Loucy (cell line): ENCODE measurements around the gene HMGCS1.

Experiments used
- H2AFZ ChIP-seq: fragments of 200-600 bp; sonication (generic); 2 replicates; pipeline ENCODE4 v1.6.0; 2016; ENCODE audit warnings: antibody characterized with exemption, mild to moderate bottlenecking, low read length, moderate library complexity
- H3F3A ChIP-seq: fragments of 200-600 bp; 2 replicates; pipeline ENCODE4 v1.6.0; 2016; ENCODE audit warnings: antibody characterized with exemption, low read depth, mild to moderate bottlenecking
- H3K27me3 ChIP-seq: fragments of 200-600 bp; sonication (generic); 2 replicates; pipeline ENCODE4 v1.6.1; 2014; ENCODE audit warnings: low read length, mild to moderate bottlenecking; ENCODE audit not compliant: insufficient read depth, poor library complexity, severe bottlenecking
- H3K36me3 ChIP-seq: fragments of 200-600 bp; sonication (generic); 2 replicates; pipeline ENCODE4 v1.6.1; 2016; ENCODE audit warnings: low read length; ENCODE audit not compliant: insufficient read depth
- H3K4me1 ChIP-seq: fragments of 200-600 bp; sonication (generic); 2 replicates; pipeline ENCODE4 v1.5.1; 2014; ENCODE audit warnings: low read length, mild to moderate bottlenecking; ENCODE audit not compliant: insufficient read depth, poor library complexity, severe bottlenecking
- H3K4me2 ChIP-seq: fragments of 200-600 bp; sonication (generic); 2 replicates; pipeline ENCODE4 v1.6.0; 2014; ENCODE audit warnings: antibody characterized with exemption, low read length, low read depth, mild to moderate bottlenecking; ENCODE audit not compliant: poor library complexity, severe bottlenecking
- H3K4me3 ChIP-seq: fragments of 200-600 bp; sonication (generic); 2 replicates; pipeline ENCODE4 v1.5.1; 2014; ENCODE audit warnings: low read length, mild to moderate bottlenecking, mixed read lengths; ENCODE audit not compliant: poor library complexity, severe bottlenecking
- H3K79me2 ChIP-seq: fragments of 200-600 bp; sonication (generic); 2 replicates; pipeline ENCODE4 v1.6.1; 2014; ENCODE audit warnings: low read length; ENCODE audit not compliant: insufficient read depth
- H3K9ac ChIP-seq: fragments of 200-600 bp; sonication (generic); 2 replicates; pipeline ENCODE4 v1.6.0; 2014; ENCODE audit warnings: mild to moderate bottlenecking, low read depth, low read length, moderate library complexity; ENCODE audit not compliant: poor library complexity, severe bottlenecking
- H3K9me2 ChIP-seq: fragments of 200-600 bp; sonication (generic); replicated peaks from 2 replicates; pipeline ENCODE4 v1.6.1; 2016; ENCODE audit warnings: low read depth, low read length, mixed read lengths
- H3K9me3 ChIP-seq: fragments of 200-600 bp; sonication (generic); 2 replicates; pipeline ENCODE4 v1.6.1; 2014; ENCODE audit warnings: mild to moderate bottlenecking, antibody characterized with exemption, low read length, low read depth; ENCODE audit not compliant: insufficient read depth
- H4K20me1 ChIP-seq: fragments of 200-600 bp; sonication (generic); 2 replicates; pipeline ENCODE4 v1.6.0; 2014; ENCODE audit warnings: antibody characterized with exemption, low read length, mild to moderate bottlenecking; ENCODE audit not compliant: insufficient read depth, poor library complexity, severe bottlenecking
- CTCF ChIP-seq: fragments of 200-600 bp; sonication (generic); conservative IDR thresholded peaks from 2 replicates; pipeline ENCODE4 v1.5.1; 2014; ENCODE audit warnings: mild to moderate bottlenecking, antibody characterized with exemption, low read length
- EZH2phosphoT487 ChIP-seq: fragments of 200-600 bp; IDR thresholded peaks from 2 replicates; pipeline ENCODE4 v1.6.1; 2018; ENCODE audit warnings: antibody characterized with exemption, mild to moderate bottlenecking, moderate library complexity, borderline replicate concordance

The HMGCS1 gene

GRCh38 chr5:43294226-43294625 is 19.0 kb downstream of the HMGCS1 start:
- Histone ChIP-seq H2AFZ (no peak overlapping the region), H3F3A (peaks cover 7% of the 10 kb centered on the region; the same call in 1 of the 2 replicates), H3K9me2 (no peaks in the 10 kb centered on the region), H3K9me3 (no peaks in the 10 kb centered on the region), H3K9ac (no peak overlapping the region), H3K4me3 (no peak overlapping the region), H3K36me3 (peaks cover 98% of the 10 kb centered on the region), H4K20me1 (peaks cover 89% of the 10 kb centered on the region), H3K79me2 (peaks cover 67% of the 10 kb centered on the region), H3K4me2 (no peak overlapping the region), H3K4me1 (peaks cover 17% of the 10 kb centered on the region), H3K27me3 (no peaks in the 10 kb centered on the region)
- no peak for TF ChIP-seq CTCF
- no peak for TF ChIP-seq EZH2phosphoT487

GRCh38 chr5:43290726-43291125 is 22.5 kb downstream of the HMGCS1 start:
- H3K36me3 ChIP-seq: peaks cover 92% of the 10 kb centered on the region
- H3K9me3 ChIP-seq: no peaks in the 10 kb centered on the region
- TF ChIP-seq CTCF (no peak), EZH2phosphoT487 (no peak)
- no peak overlapping the region for H3K4me3 ChIP-seq
- no peaks in the 10 kb centered on the region for H3K27me3 ChIP-seq
- peaks cover 58% of the 10 kb centered on the region for H4K20me1 ChIP-seq
- H3K9ac ChIP-seq: no peak overlapping the region
- peaks cover 14% of the 10 kb centered on the region; the same call in 1 of the 2 replicates for H3F3A ChIP-seq
- H2AFZ ChIP-seq: no peak overlapping the region
- no peaks in the 10 kb centered on the region for H3K4me1 ChIP-seq
- H3K79me2 ChIP-seq: peaks cover 32% of the 10 kb centered on the region
- H3K4me2 ChIP-seq: no peak overlapping the region
- no peaks in the 10 kb centered on the region for H3K9me2 ChIP-seq

DNA sequence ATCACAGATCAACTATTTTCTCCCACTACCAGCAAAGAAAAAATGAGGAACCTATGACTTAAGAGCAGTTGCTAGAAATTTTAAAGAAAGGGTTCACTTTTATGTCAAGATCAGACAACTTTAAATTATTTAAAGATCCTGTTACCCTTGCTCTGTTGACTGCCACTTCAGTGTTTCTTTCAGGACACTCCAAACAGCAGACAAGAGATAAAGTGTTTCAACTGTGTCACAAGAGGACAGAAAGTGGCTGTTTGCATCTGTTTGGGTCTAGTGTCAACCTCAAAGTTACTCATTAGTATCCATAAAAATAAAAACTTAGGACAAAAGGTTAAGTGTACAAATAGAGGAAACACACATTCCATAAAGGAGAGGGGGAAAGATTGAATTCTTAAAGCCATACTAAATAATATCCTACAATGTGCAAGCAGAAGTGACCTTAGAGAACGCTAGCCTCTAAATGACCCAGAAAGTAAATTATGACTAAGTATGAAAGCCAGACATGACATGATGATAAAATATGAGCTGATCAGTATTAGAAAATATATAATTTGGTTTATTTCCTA is 24.9 kb downstream of the HMGCS1 start:
- no peaks in the 10 kb centered on the region for H3K4me1 ChIP-seq
- H3K27me3 ChIP-seq: no peaks in the 10 kb centered on the region
- no peak overlapping the region for H3K4me3 ChIP-seq
- peaks cover 12% of the 10 kb centered on the region; the same call in 1 of the 2 replicates for H3F3A ChIP-seq
- no peak overlapping the region for H2AFZ ChIP-seq
- peaks cover 34% of the 10 kb centered on the region for H4K20me1 ChIP-seq
- H3K9ac ChIP-seq: no peak overlapping the region
- H3K79me2 ChIP-seq: peaks cover 11% of the 10 kb centered on the region; the same call in 1 of the 2 replicates
- H3K36me3 ChIP-seq: peaks cover 68% of the 10 kb centered on the region
- TF ChIP-seq EZH2phosphoT487 (no peak), CTCF (no peak)
- H3K9me3 ChIP-seq: no peaks in the 10 kb centered on the region
- no peak overlapping the region for H3K4me2 ChIP-seq
- H3K9me2 ChIP-seq: no peaks in the 10 kb centered on the region
